Left ventricle myocardium inferior (tissue), 1 donor: ENCODE data around the gene TEAD1. TPM values are rescaled to one million over a fixed set of nuclear protein-coding genes. Genes with fewer than 3 reads are reported as not detected.

Experiments used
- DNase-seq: peaks from one replicate; pipeline ENCODE4 v3.0.0-alpha.2; 2020
- H3K27ac ChIP-seq: fragments of 200-600 bp; replicated peaks from 2 replicates; pipeline ENCODE4 v1.8.0; 2021
- H3K27me3 ChIP-seq: fragments of 200-600 bp; 2 replicates; pipeline ENCODE4 v1.8.0; 2021; ENCODE audit warnings: low read depth
- H3K36me3 ChIP-seq: fragments of 200-600 bp; 2 replicates; pipeline ENCODE4 v1.8.0; 2021
- H3K4me1 ChIP-seq: fragments of 200-600 bp; 2 replicates; pipeline ENCODE4 v1.8.0; 2021
- H3K4me3 ChIP-seq: fragments of 200-600 bp; 2 replicates; pipeline ENCODE4 v1.8.0; 2021; ENCODE audit warnings: mild to moderate bottlenecking, moderate library complexity
- H3K9me3 ChIP-seq: fragments of 200-600 bp; replicated peaks from 2 replicates; pipeline ENCODE4 v1.8.0; 2021
- intact Hi-C: fragments of 100-400 bp; cut with micrococcal nuclease; formaldehyde crosslinking; loops from one replicate; pipeline ENCODE4 v1.11.0; 2022
- total RNA-seq: library from RNA; stranded (reverse); fragmentation: NEBNext Ultra II Directional; extraction: Animal tissue kit (Norgen Biotek cat#: 25700); gene quantifications from one replicate; pipeline ENCODE4 v1.2.1, GENCODE V29; 2021
- TF ChIP-seq, protein P1 (sequence below): fragments of 200-600 bp; IDR thresholded peaks from 2 replicates; pipeline ENCODE4 v1.8.0; 2021; ENCODE audit warnings: antibody characterized with exemption, mild to moderate bottlenecking, borderline replicate concordance
- donor health status: DM: no; HTN: yes; CAD: no; lungs with severe emphysema.

TEAD1 gene
- total RNA-seq, 1 donor from 2014 or later = 121 TPM

- intact Hi-C loops = no loop called here
- Histone ChIP-seq H3K4me1 (no peaks in the 10 kb centered on the region), H3K36me3 (no peaks in the 10 kb centered on the region), H3K4me3 (no peak overlapping the region), H3K27me3 (no peaks in the 10 kb centered on the region), H3K27ac (no peak overlapping the region), H3K9me3 (peaks cover 3% of the 10 kb centered on the region)
- TF ChIP-seq, protein P1, sequence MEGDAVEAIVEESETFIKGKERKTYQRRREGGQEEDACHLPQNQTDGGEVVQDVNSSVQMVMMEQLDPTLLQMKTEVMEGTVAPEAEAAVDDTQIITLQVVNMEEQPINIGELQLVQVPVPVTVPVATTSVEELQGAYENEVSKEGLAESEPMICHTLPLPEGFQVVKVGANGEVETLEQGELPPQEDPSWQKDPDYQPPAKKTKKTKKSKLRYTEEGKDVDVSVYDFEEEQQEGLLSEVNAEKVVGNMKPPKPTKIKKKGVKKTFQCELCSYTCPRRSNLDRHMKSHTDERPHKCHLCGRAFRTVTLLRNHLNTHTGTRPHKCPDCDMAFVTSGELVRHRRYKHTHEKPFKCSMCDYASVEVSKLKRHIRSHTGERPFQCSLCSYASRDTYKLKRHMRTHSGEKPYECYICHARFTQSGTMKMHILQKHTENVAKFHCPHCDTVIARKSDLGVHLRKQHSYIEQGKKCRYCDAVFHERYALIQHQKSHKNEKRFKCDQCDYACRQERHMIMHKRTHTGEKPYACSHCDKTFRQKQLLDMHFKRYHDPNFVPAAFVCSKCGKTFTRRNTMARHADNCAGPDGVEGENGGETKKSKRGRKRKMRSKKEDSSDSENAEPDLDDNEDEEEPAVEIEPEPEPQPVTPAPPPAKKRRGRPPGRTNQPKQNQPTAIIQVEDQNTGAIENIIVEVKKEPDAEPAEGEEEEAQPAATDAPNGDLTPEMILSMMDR = no peak
- no peak for DNase-seq
Measured at GRCh38 chr11:12629601-12630313, 44.5 kb upstream of the TEAD1 start.

- TF ChIP-seq, protein P1 = no peak
- Histone ChIP-seq H3K4me3 (no peak overlapping the region), H3K4me1 (no peaks in the 10 kb centered on the region), H3K9me3 (no peaks in the 10 kb centered on the region), H3K27me3 (no peaks in the 10 kb centered on the region), H3K36me3 (no peaks in the 10 kb centered on the region), H3K27ac (no peak overlapping the region)
- DNase-seq = no peak
- intact Hi-C loops = no loop called here
Measured at GRCh38 chr11:12631651-12632050, 42.6 kb upstream of the TEAD1 start.

GRCh38 chr11:12634329-12634728 is 39.9 kb upstream of the TEAD1 start:
- H3K27me3 ChIP-seq = no peaks in the 10 kb centered on the region
- H3K4me1 ChIP-seq = no peaks in the 10 kb centered on the region
- no peaks in the 10 kb centered on the region for H3K9me3 ChIP-seq
- no peaks in the 10 kb centered on the region for H3K36me3 ChIP-seq
- no peak overlapping the region for H3K4me3 ChIP-seq
- no peak for DNase-seq
- H3K27ac ChIP-seq = no peak overlapping the region
- intact Hi-C loops = no loop called here
- TF ChIP-seq, protein P1 = no peak

DNA sequence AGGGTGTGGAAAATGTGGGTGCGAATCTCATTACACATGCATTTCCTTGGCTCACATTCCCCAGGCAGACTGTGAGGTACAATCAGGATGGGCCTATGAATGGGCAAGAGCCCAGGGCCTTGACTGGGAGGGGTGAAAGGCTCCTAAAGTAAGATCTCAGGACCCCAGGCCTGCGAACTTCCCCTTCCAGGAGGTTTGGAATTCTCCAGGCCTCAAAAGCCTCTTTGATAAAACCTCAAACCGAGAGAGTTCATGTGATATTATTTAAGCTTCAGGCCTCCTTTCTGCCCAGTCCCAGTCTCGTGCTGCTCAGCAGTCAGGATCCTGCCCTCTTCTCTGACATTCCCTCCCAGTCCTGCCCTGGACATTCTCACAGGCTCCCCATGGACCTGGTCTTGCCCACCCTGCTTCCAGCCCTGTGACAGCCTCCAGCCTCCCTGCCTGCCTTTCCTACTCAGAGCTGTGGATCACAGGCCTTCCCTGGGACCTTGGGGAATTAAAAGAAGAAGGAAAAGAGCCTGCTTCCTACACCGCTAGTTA is 37.3 kb upstream of the TEAD1 start:
- intact Hi-C loops = no loop called here
- H3K27me3 ChIP-seq = no peaks in the 10 kb centered on the region
- no peak overlapping the region for H3K4me3 ChIP-seq
- DNase-seq = no peak
- no peaks in the 10 kb centered on the region for H3K9me3 ChIP-seq
- peaks cover 7% of the 10 kb centered on the region for H3K4me1 ChIP-seq
- TF ChIP-seq, protein P1 = no peak
- no peaks in the 10 kb centered on the region for H3K36me3 ChIP-seq
- no peak overlapping the region for H3K27ac ChIP-seq

- no peak for DNase-seq
- TF ChIP-seq, protein P1 = no peak
- intact Hi-C loops = no loop called here
Measured at GRCh38 chr11:12639388-12639787, 34.8 kb upstream of the TEAD1 start.

More at GRCh38 chr11:12639388-12639787, 34.8 kb upstream of the TEAD1 start:
- Histone ChIP-seq H3K9me3 (no peaks in the 10 kb centered on the region), H3K36me3 (no peaks in the 10 kb centered on the region), H3K27me3 (no peaks in the 10 kb centered on the region), H3K27ac (no peak overlapping the region), H3K4me1 (peaks cover 12% of the 10 kb centered on the region), H3K4me3 (no peak overlapping the region)
